Colonic mucosa (tissue), 4 donors: ENCODE data around the gene AAK1. TPM values are rescaled to one million over a fixed set of nuclear protein-coding genes. Genes with fewer than 3 reads are reported as not detected.
"Not testable (repeated sequence)": the region's sequence is repeated elsewhere in the genome, so short reads cannot be mapped to it uniquely, and the experiment has no call there.

Experiments
- DNase-seq: peaks from one replicate; pipeline ENCODE4 v3.0.0-alpha.2; 2020
- H3K27ac ChIP-seq: fragments of 200-600 bp; one replicate; pipeline ENCODE4 v1.8.0; 2021
- H3K27me3 ChIP-seq: fragments of 200-600 bp; one replicate; pipeline ENCODE4 v1.8.0; 2021
- H3K36me3 ChIP-seq: fragments of 200-600 bp; one replicate; pipeline ENCODE4 v1.8.0; 2021
- H3K4me1 ChIP-seq: fragments of 200-600 bp; one replicate; pipeline ENCODE4 v1.8.0; 2021; ENCODE audit warnings: mild to moderate bottlenecking
- H3K4me3 ChIP-seq: fragments of 200-600 bp; one replicate; pipeline ENCODE4 v1.8.0; 2021
- H3K9ac ChIP-seq, 2 donors: one replicate each; pipeline ENCODE4 v1.7.0; 2013; ENCODE audit warnings: control low read depth in 2 of 2, low read depth in 2 of 2, low read length in 2 of 2
- H3K9me3 ChIP-seq: fragments of 200-600 bp; one replicate; pipeline ENCODE4 v1.8.0; 2021
- CTCF ChIP-seq: fragments of 200-600 bp; IDR thresholded peaks from one replicate; pipeline ENCODE4 v1.8.0; 2022; ENCODE audit warnings: antibody characterized with exemption, mild to moderate bottlenecking
- intact Hi-C: fragments of 100-400 bp; cut with DNase I; formaldehyde crosslinking; loops from one replicate; pipeline ENCODE4 v1.14.1; 2022
- total RNA-seq, 2 donors: library from RNA; stranded (reverse); fragmentation: NEBNext Ultra II Directional in 1 of 2; extraction: Animal tissue kit (Norgen Biotek cat#: 25700) in 1 of 2; gene quantifications; one replicate each; pipeline ENCODE4 v1.2.1, GENCODE V29; 2021
- donor health status: healthy.
- donor health status: DM: no; HTN: no; CAD: no.
- donor health status: DM: no; HTN: no; CAD: no.

The AAK1 gene
- total RNA-seq, 2 donors from 2014 or later, result 33.5 to 41.7 TPM

- Histone ChIP-seq H3K4me3 (no peak overlapping the region), H3K27me3 (no peaks in the 10 kb centered on the region), H3K36me3 (no peaks in the 10 kb centered on the region), H3K27ac (no peak overlapping the region), H3K9me3 (no peaks in the 10 kb centered on the region), H3K4me1 (no peaks in the 10 kb centered on the region), H3K9ac (no peak overlapping the region)
- intact Hi-C loops, result no loop called here
- DNase-seq, result no peak
- no peak for TF ChIP-seq CTCF
Measured at GRCh38 chr2:69575926-69576325, 67.6 kb downstream of the AAK1 start.

GRCh38 chr2:69575371-69575770 lies 68.2 kb downstream of the AAK1 start:
- H3K9me3 ChIP-seq, H3K27me3 ChIP-seq, H3K9ac ChIP-seq, H3K36me3 ChIP-seq, DNase-seq, H3K4me3 ChIP-seq, H3K27ac ChIP-seq, H3K4me1 ChIP-seq, intact Hi-C loops: not testable (repeated sequence)

GRCh38 chr2:69572641-69573040 lies 70.9 kb downstream of the AAK1 start:
- no peak for DNase-seq
- Histone ChIP-seq H3K27ac (no peak overlapping the region), H3K9me3 (no peaks in the 10 kb centered on the region), H3K27me3 (no peaks in the 10 kb centered on the region), H3K4me3 (no peak overlapping the region), H3K9ac (no peak overlapping the region), H3K36me3 (no peaks in the 10 kb centered on the region), H3K4me1 (no peaks in the 10 kb centered on the region)
- no peak for TF ChIP-seq CTCF
- intact Hi-C loops, result no loop called here

- intact Hi-C loops, result no loop called here
- no peaks in the 10 kb centered on the region for H3K9me3 ChIP-seq
- no peaks in the 10 kb centered on the region for H3K27me3 ChIP-seq
- H3K4me3 ChIP-seq, result no peak overlapping the region
- no peaks in the 10 kb centered on the region for H3K4me1 ChIP-seq
- H3K36me3 ChIP-seq, result no peaks in the 10 kb centered on the region
- H3K27ac ChIP-seq, result no peak overlapping the region
- DNase-seq, result no peak
- TF ChIP-seq CTCF, result no peak
- no peak overlapping the region for H3K9ac ChIP-seq
Measured at GRCh38 chr2:69571189-69571588, 72.3 kb downstream of the AAK1 start.

- Histone ChIP-seq H3K4me1 (no peaks in the 10 kb centered on the region), H3K4me3 (no peak overlapping the region), H3K9me3 (no peaks in the 10 kb centered on the region), H3K36me3 (no peaks in the 10 kb centered on the region), H3K9ac (no peak overlapping the region), H3K27me3 (no peaks in the 10 kb centered on the region), H3K27ac (no peak overlapping the region)
- intact Hi-C loops, result no loop called here
- DNase-seq, result no peak
- no peak for TF ChIP-seq CTCF
Measured at GRCh38 chr2:69570474-69570873, 73.1 kb downstream of the AAK1 start.

- no peak for DNase-seq
- Histone ChIP-seq H3K36me3 (no peaks in the 10 kb centered on the region), H3K27ac (peak overlapping the region; percentile 17), H3K4me3 (no peak overlapping the region), H3K9me3 (no peaks in the 10 kb centered on the region), H3K27me3 (no peaks in the 10 kb centered on the region), H3K4me1 (no peaks in the 10 kb centered on the region), H3K9ac (no peak overlapping the region)
- intact Hi-C loops, result loop anchor here (5.0 to 10.0 kb wide), 2 partner anchors 69 to 247 kb away; no protein-coding TSS in a partner anchor
- TF ChIP-seq CTCF, result no peak
Measured at GRCh38 chr2:69567909-69568300, 75.6 kb downstream of the AAK1 start.
